GM10266 (cell line): ENCODE measurements around the gene SH3RF3.

Experiments used
- DNase-seq: peaks from one replicate; pipeline ENCODE4 v3.0.0; 2012; ENCODE audit errors: extremely low spot score
- CTCF ChIP-seq: IDR thresholded peaks from 2 replicates; pipeline ENCODE4 v1.5.1; 2012; ENCODE audit warnings: mild to moderate bottlenecking, low read depth; ENCODE audit not compliant: control insufficient read depth, insufficient read depth; ENCODE audit errors: missing control alignments

SH3RF3 gene

GRCh38 chr2:109537565-109538222 is 408.7 kb downstream of the SH3RF3 start:
- DNase-seq: no peak
- no peak for TF ChIP-seq CTCF

GRCh38 chr2:109538546-109538945 is 409.5 kb downstream of the SH3RF3 start:
- TF ChIP-seq CTCF: no peak
- DNase-seq: no peak

GRCh38 chr2:109542384-109542783 is 413.4 kb downstream of the SH3RF3 start:
- DNase-seq: no peak
- no peak for TF ChIP-seq CTCF

- TF ChIP-seq CTCF: peak; percentile 85
Measured at GRCh38 chr2:109545828-109546713, 417.1 kb downstream of the SH3RF3 start.

GRCh38 chr2:109547280-109547679 is 418.3 kb downstream of the SH3RF3 start:
- no peak for DNase-seq
- no peak for TF ChIP-seq CTCF

More at GRCh38 chr2:109545828-109546713, 417.1 kb downstream of the SH3RF3 start:
- peak; percentile 41 for DNase-seq

GRCh38 chr2:109549016-109549590 is 420.1 kb downstream of the SH3RF3 start:
- no peak for DNase-seq
- no peak for TF ChIP-seq CTCF
